Activated B cell treated with CpG ODN at 0.5 μM for 24 hours (primary cell): ENCODE data around the gene VWC2L. TPM values are rescaled to one million over a fixed set of nuclear protein-coding genes. Genes with fewer than 3 reads are reported as not detected.

Experiments
- ATAC-seq: fragments of 200-7000 bp; cut with Tn5 transposase; one replicate; pipeline ENCODE4 v1.10.0; 2021; ENCODE audit warnings: low read depth, mild to moderate bottlenecking, moderate library complexity
- CTCF ChIA-PET: fragments of 350-600 bp; sonication (Branson Sonifier 250); formaldehyde crosslinking; loops from one replicate; lab custom pipeline; 2021; ENCODE audit warnings: antibody characterized with exemption; lab: Charles Lee
- POLR2A ChIA-PET: fragments of 350-600 bp; sonication (Branson Sonifier 250); formaldehyde crosslinking; loops from one replicate; lab custom pipeline; 2021; ENCODE audit warnings: antibody characterized with exemption; lab: Charles Lee
- DNase-seq: peaks from one replicate; pipeline ENCODE4 v3.0.0; 2022
- H3K27ac Mint-ChIP-seq: one replicate; pipeline ENCODE4 v1.8.0; 2020; ENCODE audit warnings: mixed read lengths
- H3K27me3 Mint-ChIP-seq: one replicate; pipeline ENCODE4 v1.8.0; 2021; ENCODE audit warnings: mixed read lengths
- H3K36me3 Mint-ChIP-seq: one replicate; pipeline ENCODE4 v1.8.0; 2021; ENCODE audit warnings: low read depth, mixed read lengths
- H3K4me1 Mint-ChIP-seq: one replicate; pipeline ENCODE4 v1.8.0; 2021; ENCODE audit warnings: mixed read lengths
- H3K4me3 Mint-ChIP-seq: one replicate; pipeline ENCODE4 v1.8.0; 2020; ENCODE audit warnings: mild to moderate bottlenecking, mixed read lengths
- H3K9me3 Mint-ChIP-seq: one replicate; pipeline ENCODE4 v1.8.0; 2020; ENCODE audit warnings: mixed read lengths
- CTCF ChIP-seq: fragments of 200-600 bp; IDR thresholded peaks from one replicate; pipeline ENCODE4 v1.8.0; 2022; ENCODE audit warnings: antibody characterized with exemption, mild to moderate bottlenecking
- intact Hi-C: fragments of 100-400 bp; cut with micrococcal nuclease; formaldehyde crosslinking; loops from one replicate; pipeline ENCODE4 v1.15.1; 2024
- total RNA-seq: library from RNA; stranded (reverse); gene quantifications from 2 replicates; pipeline ENCODE4 v1.2.3, GENCODE V29; 2022

VWC2L gene
- total RNA-seq, 1 donor from 2014 or later: not detected

- CTCF ChIA-PET: no interaction called here
- H3K9me3 Mint-ChIP-seq: no peaks in the 10 kb centered on the region
- no peak overlapping the region for H3K27ac Mint-ChIP-seq
- H3K27me3 Mint-ChIP-seq: no peaks in the 10 kb centered on the region
- no peak overlapping the region for H3K4me3 Mint-ChIP-seq
- TF ChIP-seq CTCF: no peak
- H3K4me1 Mint-ChIP-seq: no peaks in the 10 kb centered on the region
- DNase-seq (no peak), ATAC-seq (no peak)
- intact Hi-C loops: no loop called here
- POLR2A ChIA-PET: no interaction called here
- H3K36me3 Mint-ChIP-seq: no peaks in the 10 kb centered on the region
Observed at GRCh38 chr2:214395040-214395439, 15.8 kb upstream of the VWC2L start.

DNA sequence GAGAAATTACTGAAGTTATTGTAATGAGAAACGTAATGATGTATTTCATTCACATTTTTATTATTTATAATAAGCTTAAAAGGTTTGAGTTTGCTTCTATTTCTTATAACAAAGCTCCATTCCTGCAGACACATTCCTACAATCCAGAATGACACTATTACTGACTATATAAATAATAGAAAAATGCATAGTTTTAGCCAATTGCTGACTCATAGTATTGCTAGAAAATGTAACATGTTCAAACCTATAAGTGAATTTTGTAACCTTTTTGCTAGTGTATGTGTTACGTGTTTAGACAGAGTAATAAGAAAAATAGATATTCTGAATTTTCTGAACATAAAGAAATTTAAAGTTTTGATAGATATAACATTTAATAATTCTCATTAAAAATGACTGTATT is 9.3 kb upstream of the VWC2L start:
- DNase-seq: no peak
- Mint-ChIP-seq H3K9me3 (no peaks in the 10 kb centered on the region), H3K27ac (no peak overlapping the region), H3K36me3 (no peaks in the 10 kb centered on the region), H3K27me3 (no peaks in the 10 kb centered on the region), H3K4me1 (no peaks in the 10 kb centered on the region), H3K4me3 (no peak overlapping the region)
- intact Hi-C loops: no loop called here
- CTCF ChIA-PET: no interaction called here
- POLR2A ChIA-PET: no interaction called here
- TF ChIP-seq CTCF: no peak
- no peak for ATAC-seq

GRCh38 chr2:214410128-214410775 is 602 bp upstream of the VWC2L start:
- DNase-seq: no peak
- ChIA-PET CTCF (no interaction called here), POLR2A (no interaction called here)
- intact Hi-C loops: no loop called here
- Mint-ChIP-seq H3K9me3 (no peaks in the 10 kb centered on the region), H3K27ac (no peak overlapping the region), H3K4me3 (no peak overlapping the region), H3K36me3 (no peaks in the 10 kb centered on the region), H3K27me3 (no peaks in the 10 kb centered on the region), H3K4me1 (no peaks in the 10 kb centered on the region)
- TF ChIP-seq CTCF: no peak
- ATAC-seq: no peak

DNA sequence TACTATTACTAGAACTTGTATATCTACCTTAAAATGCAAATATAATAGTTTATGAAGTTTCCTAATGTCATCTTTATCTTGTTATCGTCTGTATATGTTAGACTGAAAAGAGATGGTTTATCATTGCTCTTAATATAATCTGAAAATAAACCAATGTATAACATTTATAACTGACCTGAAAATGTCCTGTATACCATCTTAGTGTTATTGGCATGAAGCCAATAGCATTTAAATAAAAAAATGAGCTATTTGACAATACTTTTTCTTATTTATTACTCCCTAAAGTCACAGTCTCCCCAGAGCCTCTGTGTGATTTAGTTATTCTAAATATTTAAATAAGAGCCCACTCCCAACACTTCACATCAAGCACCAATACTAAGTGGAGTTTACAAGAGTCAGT is 1.8 kb downstream of the VWC2L start:
- no peak overlapping the region for H3K4me3 Mint-ChIP-seq
- CTCF ChIA-PET: no interaction called here
- intact Hi-C loops: no loop called here
- no peaks in the 10 kb centered on the region for H3K9me3 Mint-ChIP-seq
- no peaks in the 10 kb centered on the region for H3K27me3 Mint-ChIP-seq
- H3K36me3 Mint-ChIP-seq: no peaks in the 10 kb centered on the region
- POLR2A ChIA-PET: no interaction called here
- TF ChIP-seq CTCF: no peak
- DNase-seq: no peak
- no peak overlapping the region for H3K27ac Mint-ChIP-seq
- ATAC-seq: no peak
- H3K4me1 Mint-ChIP-seq: no peaks in the 10 kb centered on the region

GRCh38 chr2:214436470-214436869 is 25.6 kb downstream of the VWC2L start:
- ChIA-PET CTCF (no interaction called here), POLR2A (no interaction called here)
- no peak for ATAC-seq
- no peak overlapping the region for H3K27ac Mint-ChIP-seq
- intact Hi-C loops: no loop called here
- no peaks in the 10 kb centered on the region for H3K36me3 Mint-ChIP-seq
- H3K4me3 Mint-ChIP-seq: no peak overlapping the region
- no peak for DNase-seq
- no peaks in the 10 kb centered on the region for H3K27me3 Mint-ChIP-seq
- H3K4me1 Mint-ChIP-seq: no peaks in the 10 kb centered on the region
- peaks cover 2% of the 10 kb centered on the region for H3K9me3 Mint-ChIP-seq
- no peak for TF ChIP-seq CTCF
